CD14-positive monocyte (primary cell): ENCODE measurements around the gene STAM2. TPM values are rescaled to one million over a fixed set of nuclear protein-coding genes. Genes with fewer than 3 reads are reported as not detected.

Source experiments
- DNase-seq, 3 donors: peaks; one replicate each; pipeline ENCODE4 v3.0.0-alpha.2; 2011 to 2022
- H2AFZ ChIP-seq: 2 replicates; pipeline ENCODE4 v1.6.0; 2012; ENCODE audit warnings: mild to moderate bottlenecking, low read depth, low read length, inconsistent platforms; ENCODE audit not compliant: insufficient read depth, poor library complexity, severe bottlenecking
- H3K27ac ChIP-seq, 2 donors: 1 replicate in 1 of 2; 2 replicates in 1 of 2; pipeline ENCODE4 v1.5.1; 2012 to 2013; ENCODE audit warnings: low read length in 2 of 2, control low read depth in 1 of 2, inconsistent platforms in 1 of 2, low read depth in 1 of 2, mild to moderate bottlenecking in 1 of 2
- H3K27me3 ChIP-seq, 2 donors: one replicate each; pipeline versions ENCODE4 v1.6.0 to v1.6.1; 2011 to 2013; ENCODE audit warnings: low read length in 2 of 2; ENCODE audit not compliant: control insufficient read depth in 2 of 2, insufficient read depth in 2 of 2
- H3K36me3 ChIP-seq, 2 donors: replicated peaks in 1 of 2; 1 replicate in 1 of 2; 2 replicates in 1 of 2; pipeline versions ENCODE4 v1.5.1 to v1.6.1; 2012 to 2013; ENCODE audit warnings: low read length in 2 of 2, control low read depth in 1 of 2, inconsistent platforms in 1 of 2, mild to moderate bottlenecking in 1 of 2; ENCODE audit not compliant: insufficient read depth in 2 of 2, control insufficient read depth in 1 of 2
- H3K4me1 ChIP-seq, 2 donors: 1 replicate in 1 of 2; 2 replicates in 1 of 2; pipeline versions ENCODE4 v1.5.1 to v1.6.1; 2012 to 2013; ENCODE audit warnings: low read length in 2 of 2, control low read depth in 1 of 2, inconsistent platforms in 1 of 2, mild to moderate bottlenecking in 1 of 2, moderate library complexity in 1 of 2; ENCODE audit not compliant: insufficient read depth in 2 of 2, control insufficient read depth in 1 of 2
- H3K4me2 ChIP-seq: replicated peaks from 2 replicates; pipeline ENCODE3; 2012; ENCODE audit warnings: low read length, moderate library complexity, mild to moderate bottlenecking; ENCODE audit not compliant: poor library complexity, severe bottlenecking; ENCODE audit errors: extremely low read depth
- H3K4me3 ChIP-seq, 3 experiments: fragments of 200-600 bp in 1 of 3; sonication (generic) in 1 of 3; replicated peaks in 1 of 3; 1 replicate in 2 of 3; 2 replicates in 1 of 3; pipeline ENCODE4 v1.5.1; 2011 to 2013; ENCODE audit warnings: low read length in 3 of 3, mild to moderate bottlenecking in 3 of 3, control low read depth in 2 of 3, low read depth in 2 of 3, inconsistent platforms in 1 of 3, moderate library complexity in 1 of 3
- H3K79me2 ChIP-seq: 2 replicates; pipeline ENCODE4 v1.6.0; 2012; ENCODE audit warnings: mild to moderate bottlenecking, control low read depth, inconsistent platforms, low read length, moderate library complexity; ENCODE audit not compliant: insufficient read depth
- H3K9ac ChIP-seq: 2 replicates; pipeline ENCODE4 v1.6.0; 2017; ENCODE audit warnings: low read length, mild to moderate bottlenecking; ENCODE audit not compliant: insufficient read depth, poor library complexity, severe bottlenecking
- H3K9me3 ChIP-seq, 2 donors: replicated peaks in 1 of 2; 1 replicate in 1 of 2; 2 replicates in 1 of 2; pipeline versions ENCODE4 v1.5.1 to v1.6.1; 2012 to 2013; ENCODE audit warnings: low read length in 2 of 2, control low read depth in 1 of 2; ENCODE audit not compliant: control insufficient read depth in 1 of 2, insufficient read depth in 1 of 2
- H4K20me1 ChIP-seq: 2 replicates; pipeline ENCODE4 v1.6.0; 2012; ENCODE audit warnings: mild to moderate bottlenecking, low read length, control low read depth, moderate library complexity; ENCODE audit not compliant: insufficient read depth
- H3K27ac Mint-ChIP-seq, 7 donors: one replicate each; pipeline ENCODE4 v1.8.0; 2020; ENCODE audit warnings: mild to moderate bottlenecking in 7 of 7, mixed read lengths in 7 of 7, moderate library complexity in 6 of 7, inconsistent platforms in 2 of 7
- H3K27me3 Mint-ChIP-seq, 3 donors: one replicate each; pipeline ENCODE4 v1.8.0; 2021 to 2022; ENCODE audit warnings: low read depth in 3 of 3, mild to moderate bottlenecking in 3 of 3, mixed read lengths in 3 of 3, moderate library complexity in 3 of 3, inconsistent platforms in 1 of 3
- H3K36me3 Mint-ChIP-seq, 2 donors: one replicate each; pipeline ENCODE4 v1.8.0; 2020; ENCODE audit warnings: mixed read lengths in 2 of 2, inconsistent platforms in 1 of 2, mild to moderate bottlenecking in 1 of 2
- H3K4me1 Mint-ChIP-seq: one replicate; pipeline ENCODE4 v1.8.0; 2020; ENCODE audit warnings: mild to moderate bottlenecking, mixed read lengths
- H3K4me3 Mint-ChIP-seq, 2 donors: one replicate each; pipeline ENCODE4 v1.8.0; 2020; ENCODE audit warnings: mild to moderate bottlenecking in 2 of 2, mixed read lengths in 2 of 2, moderate library complexity in 1 of 2
- H3K9me3 Mint-ChIP-seq, 7 donors: one replicate each; pipeline ENCODE4 v1.8.0; 2020 to 2022; ENCODE audit warnings: mixed read lengths in 7 of 7, mild to moderate bottlenecking in 6 of 7, moderate library complexity in 6 of 7, inconsistent platforms in 2 of 7
- CTCF ChIP-seq: fragments of 200-600 bp; IDR thresholded peaks from one replicate; pipeline ENCODE4 v1.8.0; 2022; ENCODE audit warnings: antibody characterized with exemption, mild to moderate bottlenecking
- whole genome bisulfite sequencing: methylation state at CpG from one replicate; pipeline ENCODE4 v1.1.5; 2013; ENCODE audit warnings: missing lambda C conversion rate; ENCODE audit not compliant: insufficient coverage; 5-methylcytosine and 5-hydroxymethylcytosine counted together
- intact Hi-C, 2 donors: fragments of 100-400 bp; cut with micrococcal nuclease; formaldehyde crosslinking; loops; one replicate each; pipeline versions ENCODE4 v1.15.0 to v1.15.1; 2023
- polyA plus RNA-seq, 3 donors: library from polyadenylated mRNA; depleted of rRNA in 1 of 3; unstranded in 2 of 3; stranded (reverse) in 1 of 3; fragments of 300-500 nt in 2 of 3; fragments of >200 nt in 1 of 3; fragmentation: Illumina TruSeq in 2 of 3; gene quantifications; 1 replicate in 2 of 3; 2 replicates in 1 of 3; pipeline ENCODE4 v1.2.3, GENCODE V29; 2012 to 2021

The STAM2 gene
- polyA plus RNA-seq, 3 donors = 6.9 to 12.6 (median 8.2) TPM

DNA sequence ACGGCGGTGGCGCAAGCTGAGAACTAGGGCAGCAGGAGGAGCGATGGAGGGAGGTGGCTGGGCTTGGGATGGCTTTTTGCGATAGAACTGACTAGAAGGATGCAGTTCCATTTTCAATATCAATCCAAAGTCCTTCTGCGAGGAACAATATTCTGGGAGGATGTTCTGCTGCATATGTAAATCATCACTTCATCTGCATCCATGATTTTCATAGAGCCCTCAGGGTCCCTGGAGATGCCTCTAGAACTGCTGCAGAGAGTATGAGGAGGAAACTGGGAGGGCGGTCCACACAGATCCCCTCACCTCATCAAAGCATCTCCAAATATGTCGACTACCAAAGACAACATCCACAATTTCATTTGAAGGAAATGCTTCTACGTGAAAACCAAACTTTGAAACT is 97.5 kb downstream of the STAM2 start:
- H2AFZ ChIP-seq = no peak overlapping the region
- H3K27me3 Mint-ChIP-seq = peaks cover 0 to 2% (median 0%) of the 10 kb centered on the region in 3 donors
- H3K9ac ChIP-seq = no peak overlapping the region
- no peaks in the 10 kb centered on the region for H3K4me1 Mint-ChIP-seq
- no peaks in the 10 kb centered on the region for H3K79me2 ChIP-seq
- H3K4me3 ChIP-seq = no peak overlapping the region
- no peak overlapping the region for H3K4me2 ChIP-seq
- H3K36me3 Mint-ChIP-seq = peaks cover 5 to 9% of the 10 kb centered on the region in 2 donors
- 98% methylated on average over 4 of the region's 9 CpGs for WGBS
- no peak overlapping the region for H3K27ac Mint-ChIP-seq
- no peak overlapping the region for H3K27ac ChIP-seq
- H3K9me3 Mint-ChIP-seq = peaks cover 0 to 2% (median 0%) of the 10 kb centered on the region in 7 donors
- H4K20me1 ChIP-seq = no peaks in the 10 kb centered on the region
- H3K9me3 ChIP-seq = no peaks in the 10 kb centered on the region
- no peaks in the 10 kb centered on the region for H3K4me1 ChIP-seq
- no peaks in the 10 kb centered on the region for H3K27me3 ChIP-seq
- no peaks in the 10 kb centered on the region for H3K36me3 ChIP-seq
- intact Hi-C loops = no loop called here
- TF ChIP-seq CTCF = no peak
- DNase-seq = no peak
- H3K4me3 Mint-ChIP-seq = no peak overlapping the region

DNA sequence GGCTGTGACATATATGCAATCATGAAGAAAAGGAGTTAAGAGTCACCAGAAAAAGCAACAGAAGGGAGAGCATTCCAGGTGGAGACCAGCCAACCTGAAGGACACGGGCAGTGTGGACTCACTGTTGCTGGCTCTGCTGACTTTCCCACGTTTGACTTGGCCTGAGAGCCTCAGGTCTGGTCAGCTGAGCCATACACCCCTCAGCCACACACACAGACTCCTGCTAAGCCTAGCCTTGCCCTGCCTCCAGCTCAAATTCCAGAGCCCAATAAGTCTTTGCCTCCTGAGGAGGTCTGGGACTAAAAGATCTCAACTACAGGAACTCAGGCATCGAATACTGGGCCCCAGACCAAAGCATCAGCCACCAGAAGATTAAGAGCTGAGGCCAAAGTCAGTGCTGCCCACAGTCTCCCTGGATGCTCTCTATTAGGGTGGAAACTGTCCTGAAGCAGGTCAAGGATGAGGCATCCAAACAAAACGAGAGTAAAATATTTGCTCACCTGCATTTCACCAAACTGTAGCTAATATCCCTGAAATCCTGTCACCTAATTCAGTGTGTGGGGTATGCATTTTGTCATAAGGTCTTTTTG is 100.0 kb downstream of the STAM2 start:
- no peak overlapping the region for H3K4me3 ChIP-seq
- Mint-ChIP-seq H3K4me1 (peaks cover 12% of the 10 kb centered on the region), H3K4me3 (no peak overlapping the region), H3K27ac (no peak overlapping the region), H3K36me3 (peaks cover 2 to 10% of the 10 kb centered on the region in 2 donors), H3K9me3 (peaks cover 0 to 2% (median 0%) of the 10 kb centered on the region in 7 donors), H3K27me3 (peaks cover 0 to 2% (median 1%) of the 10 kb centered on the region in 3 donors)
- no peaks in the 10 kb centered on the region for H4K20me1 ChIP-seq
- no peaks in the 10 kb centered on the region for H3K9me3 ChIP-seq
- no peak overlapping the region for H3K4me2 ChIP-seq
- H3K4me1 ChIP-seq = peaks cover 8 to 10% of the 10 kb centered on the region in 2 donors
- intact Hi-C loops = no loop called here
- H3K27ac ChIP-seq = no peak overlapping the region
- H2AFZ ChIP-seq = no peak overlapping the region
- no peaks in the 10 kb centered on the region for H3K27me3 ChIP-seq
- no peak for DNase-seq
- 76% methylated on average over 3 of the region's 4 CpGs for WGBS
- no peaks in the 10 kb centered on the region for H3K79me2 ChIP-seq
- H3K9ac ChIP-seq = no peak overlapping the region
- no peaks in the 10 kb centered on the region for H3K36me3 ChIP-seq
- TF ChIP-seq CTCF = no peak
